Measurements from ENCODE around the gene NCOR1. TPM values are rescaled to one million over a fixed set of nuclear protein-coding genes. Genes with fewer than 3 reads are reported as not detected.

Gene NCOR1
- total and polyA plus RNA-seq, 2 of the 8 experiments (the other 6 are each of a cell fraction or from before 2014, with no cell fraction given) = 65.4 to 142 TPM

- no peak overlapping the region for H3K4ac ChIP-seq (replicated peaks; ENCODE audit: insufficient read length, low read depth, low read length)
- DNase-seq (ENCODE audit: low read depth in 1 of 2, low spot score in 2 of 2) (no peak), FAIRE-seq (no peak)
- H2BK15ac ChIP-seq (ENCODE audit: low read length) = no peak overlapping the region
- no peak overlapping the region for H3K14ac ChIP-seq (ENCODE audit: insufficient read length)
- no peak overlapping the region for H2BK120ac ChIP-seq (replicated peaks; ENCODE audit: low read depth, low read length)
- H3K4me3 ChIP-seq (ENCODE audit: extremely low read depth in 1 of 4, insufficient read depth in 2 of 4, low read depth in 3 of 4, low read length in 4 of 4) = no peak overlapping the region
- WGBS, 2 experiments (ENCODE audit: extremely low coverage in 1 of 2, insufficient coverage in 1 of 2, insufficient read length in 1 of 2, insufficient replicate concordance in 2 of 2, low coverage in 1 of 2, low lambda C conversion rate in 2 of 2, missing lambda C conversion rate in 1 of 2) = 92% methylated on average over 3 of the region's 3 CpGs; no CpG with 5 or more reads in 1 of the 2 experiments
- TF ChIP-seq YY1 (IDR thresholded peaks at IDR 0.05; ENCODE audit: low read depth, low read length) = no peak
- no peak for TF ChIP-seq CEBPB (IDR thresholded peaks at IDR 0.05; ENCODE audit: low read depth, low read length)
- TF ChIP-seq KDM4A (IDR thresholded peaks at IDR 0.05; ENCODE audit: low read depth, low read length, severe bottlenecking) = no peak
- H3K4me2 ChIP-seq (ENCODE audit: insufficient read depth in 1 of 2, low read depth in 2 of 2, low read length in 2 of 2) = no peak overlapping the region
- peaks cover 7 to 40% (median 18%) of the 10 kb centered on the region in 4 experiments for H3K36me3 ChIP-seq (ENCODE audit: control insufficient read depth in 2 of 4, insufficient read depth in 4 of 4, low read length in 3 of 4)
- no peak overlapping the region for H4K5ac ChIP-seq (ENCODE audit: insufficient read length, low read depth, low read length)
- H2BK20ac ChIP-seq (ENCODE audit: low read length) = no peak overlapping the region
- no peaks in the 10 kb centered on the region for H3K23me2 ChIP-seq (ENCODE audit: low read depth, low read length)
- ChIA-PET POLR2A (ENCODE audit: partially characterized antibody) (no interaction called here), CTCF (ENCODE audit: partially characterized antibody) (no interaction called here)
- H3K27me3 ChIP-seq (replicated peaks in 1 of 4; ENCODE audit: control insufficient read depth in 3 of 4, extremely low read depth in 1 of 4, insufficient read depth in 3 of 4, low read length in 3 of 4) = no peaks in the 10 kb centered on the region
- no peak overlapping the region for H4K8ac ChIP-seq (ENCODE audit: extremely low read depth, insufficient read depth, low read length)
- no peak overlapping the region for H3K18ac ChIP-seq (ENCODE audit: extremely low read depth, low read length)
- H3K9ac ChIP-seq (replicated peaks in 1 of 4; ENCODE audit: extremely low read depth in 1 of 4, low read depth in 3 of 4, low read length in 3 of 4) = no peak overlapping the region
- H3K4me1 ChIP-seq (replicated peaks in 1 of 4; ENCODE audit: control insufficient read depth in 3 of 4, insufficient read depth in 4 of 4, low read length in 3 of 4) = no peaks in the 10 kb centered on the region; a peak in 1 of 7 replicates
- H3K27ac ChIP-seq (ENCODE audit: low read depth, low read length) = no peak overlapping the region
- no peak overlapping the region for H2BK5ac ChIP-seq (ENCODE audit: low read depth, low read length)
- H3K9me3 ChIP-seq (ENCODE audit: insufficient read depth in 2 of 2, low read depth in 1 of 2, low read length in 1 of 2) = peaks cover 0 to 4% of the 10 kb centered on the region in 2 experiments; a peak in 1 of 4 replicates
- H3K23ac ChIP-seq (ENCODE audit: insufficient read length) = no peak overlapping the region
- no peak overlapping the region for H2AK5ac ChIP-seq (ENCODE audit: low read depth, low read length)
- no peak overlapping the region for H2AFZ ChIP-seq (ENCODE audit: low read length)
- H4K20me1 ChIP-seq (replicated peaks in 1 of 2; ENCODE audit: control insufficient read depth in 1 of 2, insufficient read depth in 2 of 2, low read length in 2 of 2) = peaks cover 0 to 2% of the 10 kb centered on the region in 2 experiments
- no peaks in the 10 kb centered on the region for H3K79me1 ChIP-seq (ENCODE audit: low read depth, low read length)
- no peak overlapping the region for H3K56ac ChIP-seq (replicated peaks; ENCODE audit: insufficient read length, low read depth, low read length)
- H3K79me2 ChIP-seq (ENCODE audit: control insufficient read depth in 1 of 2, insufficient read depth in 2 of 2, low read length in 2 of 2) = no peaks in the 10 kb centered on the region
- no peak overlapping the region for H4K91ac ChIP-seq (replicated peaks; ENCODE audit: insufficient read length, low read length)
- no peak overlapping the region for H2BK12ac ChIP-seq (ENCODE audit: low read depth, low read length)
Measured at GRCh38 chr17:16083223-16083622, 132.1 kb downstream of the NCOR1 start.
